ENCODE measurements around the gene PEMT.
"Not testable (repeated sequence)": the region's sequence is repeated elsewhere in the genome, so short reads cannot be mapped to it uniquely, and the experiment has no call there.

Gene PEMT

DNA sequence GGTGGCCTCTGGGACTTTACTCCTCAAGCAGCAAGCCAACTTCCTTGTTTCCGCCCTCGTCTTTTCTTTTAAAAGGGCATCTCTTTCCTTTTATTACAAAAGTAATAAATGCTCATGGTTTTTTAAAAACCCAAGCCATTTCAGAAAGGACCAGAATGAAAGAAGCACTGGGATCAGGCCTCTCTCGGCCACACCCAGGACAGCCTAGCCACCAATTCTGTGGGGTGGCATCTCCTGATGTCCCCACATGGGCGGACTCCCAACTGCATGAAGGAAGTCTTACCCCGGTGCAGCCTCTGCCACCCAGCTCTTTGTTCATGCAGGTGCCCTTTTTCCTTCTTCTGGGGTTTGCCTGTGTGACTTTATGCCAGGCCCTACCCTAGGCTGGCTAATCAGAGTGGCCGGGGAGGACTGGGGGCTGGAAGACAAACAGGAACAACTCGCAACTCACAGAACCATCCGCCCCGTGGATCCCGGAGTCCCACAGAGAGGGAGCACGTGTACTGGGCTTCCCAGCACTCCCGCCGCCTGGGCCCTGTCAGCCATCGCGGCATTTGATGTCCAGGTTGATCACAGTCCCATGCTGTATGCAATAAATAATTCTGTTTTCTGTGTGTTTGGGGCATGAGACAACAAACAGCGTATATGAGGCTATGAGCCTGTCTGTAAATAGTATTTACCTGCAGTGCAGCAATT is 92.8 kb downstream of the PEMT start:
- DNase-seq = no peak

- DNase-seq = no peak
These were observed 93.5 kb downstream of the PEMT start for GRCh38 chr17:17497845-17498520.

DNA sequence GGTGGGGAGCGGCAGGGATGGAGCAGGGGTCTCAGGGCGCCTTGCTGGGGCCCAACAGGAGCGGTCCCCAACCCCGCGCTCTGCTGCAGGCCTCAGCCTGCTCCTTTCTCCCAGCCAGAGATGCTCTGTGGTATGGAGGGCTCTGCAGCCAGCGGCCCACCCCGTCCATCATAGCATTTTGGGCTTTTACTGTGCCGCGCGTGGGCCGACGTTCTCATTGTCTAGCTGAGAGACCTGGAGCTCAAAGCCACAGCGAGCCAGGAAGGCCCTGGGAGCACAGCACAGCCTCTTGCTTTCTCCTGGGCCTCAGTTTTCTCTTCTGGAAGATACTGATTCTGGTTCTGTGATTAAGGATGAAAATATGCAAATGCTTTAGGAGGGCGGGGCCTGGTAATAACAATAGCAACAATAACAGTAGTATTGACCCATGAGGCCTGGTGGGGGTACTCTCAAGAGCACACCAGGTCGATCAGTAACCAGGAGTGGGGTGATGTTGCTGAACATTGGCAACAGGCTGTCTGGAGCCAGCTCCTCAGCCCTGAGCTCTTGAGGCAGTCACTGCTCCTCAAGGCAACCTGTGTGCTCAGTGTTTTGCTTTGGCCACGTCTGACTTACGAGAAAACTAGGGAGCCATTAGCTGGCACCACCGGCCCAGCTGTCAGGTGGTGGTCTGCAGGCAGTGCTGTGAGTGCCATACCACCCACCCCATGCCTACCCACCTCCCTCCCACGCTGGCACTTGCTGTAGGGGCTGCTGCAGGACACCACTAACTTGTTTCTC is 94.3 kb downstream of the PEMT start:
- no peak for DNase-seq

GRCh38 chr17:17496189-17497064 is 95.1 kb downstream of the PEMT start, which contains the start of gene RASD1:
Gene RASD1 (minus strand): TSS chr17:17496395. CDS start chr17:17496181, 214 bp downstream.
- DNase-seq = peak; percentile 82

DNA sequence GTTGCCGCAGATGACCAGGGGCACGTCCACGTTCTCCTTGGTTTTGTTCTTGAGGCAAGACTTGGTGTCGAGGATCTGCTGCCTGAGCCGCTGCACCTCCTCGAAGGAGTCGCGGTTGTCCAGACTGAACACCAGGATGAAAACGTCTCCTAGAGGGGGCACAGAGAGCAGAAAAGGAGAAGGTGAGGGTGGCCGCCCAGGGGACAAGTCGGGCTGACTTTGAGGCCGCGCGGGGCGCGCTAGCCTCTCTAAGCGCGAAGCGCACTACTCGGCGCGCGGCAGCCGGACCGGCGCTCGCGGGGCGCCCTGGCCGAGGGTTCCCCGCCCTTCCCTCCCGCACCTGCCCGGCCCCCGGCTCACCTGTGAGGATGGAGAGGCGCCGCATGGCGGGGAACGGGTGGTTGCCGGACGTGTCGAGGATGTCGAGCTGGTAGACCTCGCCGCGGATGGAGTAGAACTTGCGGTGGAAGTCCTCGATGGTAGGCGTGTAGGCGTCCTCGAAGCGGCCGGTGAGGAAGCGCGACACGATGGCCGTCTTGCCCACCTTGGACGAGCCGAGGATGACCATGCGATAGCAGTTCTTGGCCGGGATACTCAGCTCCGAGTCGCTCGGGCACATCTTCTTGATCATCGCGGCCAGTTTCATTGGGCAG is 95.8 kb downstream of the PEMT start:
- DNase-seq = peak; percentile 35

DNA sequence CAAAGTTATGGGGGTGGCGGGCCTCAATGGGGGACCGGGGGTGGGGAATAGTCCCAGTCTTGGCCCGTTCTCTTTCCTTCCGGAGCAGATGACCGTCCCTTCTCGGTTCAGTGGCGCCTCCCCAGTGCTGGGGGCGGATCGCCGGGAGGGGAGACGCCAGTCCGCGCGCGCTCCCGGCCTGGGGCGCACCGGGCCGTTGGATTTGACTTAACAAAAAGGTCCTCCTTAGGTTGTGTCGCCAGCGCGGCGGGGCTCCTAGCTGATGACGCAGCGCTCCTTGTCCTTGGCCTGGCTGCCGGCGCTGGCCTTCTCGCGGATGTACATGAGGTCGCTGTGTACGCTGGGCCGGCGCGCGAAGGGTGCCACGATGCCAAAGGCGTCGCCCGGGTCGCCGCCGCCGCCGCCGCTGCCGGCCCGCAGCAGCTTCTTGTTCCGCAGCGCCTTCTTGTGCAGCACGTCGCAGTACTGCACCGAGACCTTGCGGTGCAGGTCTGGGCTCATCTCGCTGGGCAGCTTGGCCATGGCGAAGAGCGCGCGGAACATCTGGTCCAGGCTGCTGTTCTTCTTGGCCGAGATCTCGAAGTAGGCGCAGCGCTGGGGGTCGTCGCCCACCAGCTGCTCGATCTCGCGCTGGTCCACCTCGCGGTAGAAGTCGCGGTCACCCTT is 96.5 kb downstream of the PEMT start:
- peak; percentile 21 for DNase-seq

DNA sequence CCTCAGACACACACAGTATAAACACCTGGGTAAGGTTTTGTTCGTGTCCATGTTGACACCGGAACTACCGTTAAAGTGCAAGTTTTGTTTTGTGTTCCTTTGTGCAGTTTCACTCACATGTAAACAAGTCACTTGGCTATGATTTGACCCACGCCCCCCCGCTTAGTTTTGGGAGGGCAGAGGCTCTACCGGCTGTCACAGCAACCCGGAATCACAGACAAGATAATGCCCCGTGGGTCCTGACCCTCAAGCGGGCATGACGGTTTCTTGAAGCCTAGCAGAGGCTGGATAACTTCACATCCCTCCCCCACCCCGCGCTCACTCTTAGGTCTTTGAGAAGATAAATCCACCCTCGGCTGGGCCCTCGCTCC is 97.0 kb downstream of the PEMT start:
- DNase-seq = no peak

DNA sequence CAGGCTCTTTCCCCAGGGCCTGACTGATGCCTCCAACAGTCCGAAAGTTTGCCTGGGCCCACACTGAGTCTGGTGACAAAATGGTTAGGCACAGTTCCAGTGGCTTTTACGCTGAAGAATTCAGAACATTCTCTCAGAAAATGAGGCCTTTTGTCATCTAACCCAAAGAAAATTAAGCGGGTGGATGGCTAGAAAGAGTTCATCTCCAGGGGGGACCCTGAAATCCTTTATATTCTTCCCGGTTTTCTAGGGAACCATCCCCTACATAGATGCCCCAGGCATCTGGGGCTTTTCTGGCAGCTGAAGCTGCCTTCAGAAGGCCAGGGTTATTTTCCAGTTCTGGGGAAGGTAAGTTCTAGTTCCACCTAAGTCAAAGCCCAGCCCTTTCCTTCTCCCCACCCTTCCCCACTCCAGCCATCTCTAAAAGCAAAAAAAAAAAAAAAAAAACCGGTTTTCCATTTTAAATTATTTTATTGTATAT is 97.5 kb downstream of the PEMT start:
- DNase-seq = no peak

DNA sequence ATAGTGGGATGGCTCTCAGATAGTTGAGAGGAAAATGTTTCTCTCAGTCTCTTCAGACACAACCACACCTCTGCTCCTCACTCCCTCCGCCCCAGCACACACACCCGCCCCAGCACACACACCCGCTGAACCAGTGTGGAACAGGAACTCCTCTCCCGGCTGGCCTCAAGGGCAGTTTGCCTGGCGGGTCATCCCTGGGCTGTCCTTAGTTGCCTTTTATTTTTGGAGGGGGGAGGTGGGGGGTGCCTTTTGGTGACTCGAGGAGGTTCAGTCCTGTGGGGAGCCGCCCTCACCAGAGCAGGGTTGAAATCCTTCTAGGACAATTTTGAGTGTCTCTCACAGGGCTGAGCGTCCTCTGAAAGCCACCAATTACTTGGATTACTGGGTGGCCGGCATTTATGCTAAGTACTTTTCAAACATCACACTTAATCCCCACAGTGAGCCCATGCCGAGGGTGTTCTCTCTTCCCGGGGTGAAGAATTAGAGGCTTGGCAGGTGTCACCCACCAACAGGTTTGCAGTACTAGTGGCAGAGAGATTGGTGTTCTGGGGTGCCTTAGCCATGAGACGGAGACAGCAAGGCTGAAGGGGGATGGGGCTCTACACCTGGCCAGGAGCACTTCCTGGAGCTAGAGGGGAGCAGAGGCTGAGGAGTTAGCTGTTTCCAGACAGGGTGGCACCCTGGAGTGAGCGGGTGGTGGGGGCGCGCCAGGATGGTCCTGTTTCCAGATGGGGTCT is 98.1 kb downstream of the PEMT start:
- DNase-seq = no peak

- no peak for DNase-seq
These were observed 98.9 kb downstream of the PEMT start for GRCh38 chr17:17492571-17492970.

GRCh38 chr17:17492085-17492484 is 99.4 kb downstream of the PEMT start:
- no peak for DNase-seq

DNA sequence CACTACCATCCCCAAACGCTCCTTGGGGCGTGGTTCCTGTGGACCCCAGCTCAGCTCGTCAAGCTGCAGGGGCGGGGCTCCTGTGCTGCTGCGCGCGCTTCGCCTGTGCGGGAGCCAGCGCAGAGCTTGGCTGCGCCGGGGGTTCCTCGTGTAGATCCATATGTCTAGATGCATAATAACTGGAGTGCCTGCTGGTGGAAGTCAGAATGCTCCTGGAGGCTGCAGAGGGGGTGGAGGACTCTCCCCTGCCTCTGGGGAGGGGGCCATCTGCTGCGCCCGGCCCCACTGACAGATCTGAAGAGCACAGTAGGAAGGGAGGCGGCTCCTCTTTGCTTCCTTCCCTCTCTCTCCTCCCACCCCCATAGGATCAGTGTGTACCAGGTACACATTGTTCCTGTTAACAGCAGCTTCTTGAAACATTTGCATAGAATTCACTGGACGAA is 99.9 kb downstream of the PEMT start:
- no peak for DNase-seq

DNA sequence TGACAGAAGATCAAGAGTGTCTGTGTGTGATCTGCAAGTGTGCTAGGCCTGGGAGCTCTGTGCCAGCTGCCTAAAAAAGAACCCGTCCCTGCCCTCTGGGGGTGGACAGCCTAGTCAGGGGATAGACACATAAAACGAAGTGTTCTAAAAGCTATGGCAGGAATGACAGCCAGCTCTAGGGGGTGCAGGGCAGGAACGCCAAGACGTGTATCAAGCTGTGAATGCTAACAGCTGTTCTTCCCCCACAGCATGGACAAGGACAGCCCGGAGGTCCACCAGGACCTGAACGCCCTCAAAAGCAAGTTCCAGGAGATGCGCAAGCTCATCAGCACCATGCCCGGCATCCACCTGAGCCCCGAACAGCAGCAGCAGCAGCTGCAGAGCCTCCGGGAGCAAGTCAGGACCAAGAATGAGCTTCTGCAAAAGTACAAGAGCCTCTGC is 100.5 kb downstream of the PEMT start:
- DNase-seq = no peak

GRCh38 chr17:17487998-17488397 is 103.5 kb downstream of the PEMT start:
- no peak for DNase-seq

DNA sequence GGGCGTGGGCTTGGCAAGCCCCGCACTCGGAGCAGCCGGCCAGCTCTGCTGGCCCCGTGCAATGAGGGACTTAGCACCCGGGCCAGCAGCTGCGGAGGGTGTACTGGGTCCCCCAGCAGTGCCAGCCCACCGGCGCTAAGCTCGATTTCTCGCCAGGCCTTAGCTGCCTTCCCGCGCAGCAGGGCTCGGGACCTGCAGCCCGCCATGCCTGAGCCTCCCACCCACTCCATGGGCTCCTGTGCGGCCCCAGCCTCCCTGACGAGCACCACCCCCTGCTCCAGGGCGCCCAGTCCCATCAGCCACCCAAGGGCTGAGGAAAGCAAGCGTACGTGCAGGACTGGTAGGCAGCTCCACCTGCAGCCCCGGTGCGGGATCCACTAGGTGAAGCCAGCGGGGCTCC is 105.1 kb downstream of the PEMT start:
- DNase-seq = not testable (repeated sequence)

- DNase-seq = no peak
These were observed 106.1 kb downstream of the PEMT start for GRCh38 chr17:17485420-17485819.

GRCh38 chr17:17484451-17484899 is 107.0 kb downstream of the PEMT start:
- no peak for DNase-seq

DNA sequence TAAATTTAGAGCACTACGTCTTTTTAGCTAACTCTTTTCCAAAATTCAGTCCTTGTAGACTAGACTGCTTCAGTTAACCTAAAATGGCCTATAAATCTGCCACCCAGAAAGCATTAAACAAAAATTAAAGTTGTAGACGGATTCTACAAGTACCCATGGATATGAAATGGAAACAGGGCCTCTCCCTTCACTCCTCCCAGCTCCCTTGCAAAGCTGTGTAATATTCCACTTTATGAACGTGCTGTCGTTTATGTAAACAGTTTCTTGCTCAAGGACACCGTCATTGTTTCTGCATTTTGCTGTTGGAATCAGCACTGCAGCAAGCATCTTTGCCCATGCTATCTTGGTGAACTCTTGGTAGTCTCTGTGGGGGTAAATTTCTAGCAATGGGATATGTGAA is 109.6 kb downstream of the PEMT start:
- DNase-seq = no peak

- no peak for DNase-seq
These were observed 110.8 kb downstream of the PEMT start for GRCh38 chr17:17480593-17481148.

DNA sequence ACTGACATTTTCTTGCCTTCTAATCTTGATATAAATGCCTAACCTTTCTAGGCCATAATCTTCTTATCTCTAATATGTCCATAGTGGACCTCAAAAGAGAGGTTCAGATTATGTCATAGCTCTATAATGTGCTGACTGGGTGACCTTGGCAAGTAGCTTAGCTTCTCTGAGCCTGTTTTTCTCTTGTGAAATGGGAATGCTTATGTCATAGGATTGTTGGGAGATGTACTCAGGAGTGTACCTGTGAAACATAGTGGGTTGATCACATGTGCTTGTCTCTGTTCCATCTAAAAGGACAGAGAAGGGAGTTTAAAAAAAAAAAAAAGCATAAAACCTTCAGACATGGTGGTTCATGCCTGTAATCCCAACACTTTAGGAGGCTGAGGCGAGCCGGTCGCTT is 112.3 kb downstream of the PEMT start:
- no peak for DNase-seq
